Fibroblast of lung (primary cell): ENCODE data around the gene RAB11FIP5.

Experiments
- EZH2 ChIP-seq: IDR thresholded peaks from 2 replicates; pipeline ENCODE4 v1.5.1; 2012; ENCODE audit warnings: low read length, control low read depth, mild to moderate bottlenecking; ENCODE audit errors: missing control alignments
- TF ChIP-seq, protein P1 (sequence below), 2 donors: IDR thresholded peaks in 1 of 2; conservative IDR thresholded peaks in 1 of 2; 1 replicate in 1 of 2; 2 replicates in 1 of 2; pipeline ENCODE4 v1.5.1; 2011 to 2012; ENCODE audit warnings: low read length in 2 of 2, control low read depth in 1 of 2, inconsistent platforms in 1 of 2, low read depth in 1 of 2, mild to moderate bottlenecking in 1 of 2

- TF ChIP-seq, protein P1, sequence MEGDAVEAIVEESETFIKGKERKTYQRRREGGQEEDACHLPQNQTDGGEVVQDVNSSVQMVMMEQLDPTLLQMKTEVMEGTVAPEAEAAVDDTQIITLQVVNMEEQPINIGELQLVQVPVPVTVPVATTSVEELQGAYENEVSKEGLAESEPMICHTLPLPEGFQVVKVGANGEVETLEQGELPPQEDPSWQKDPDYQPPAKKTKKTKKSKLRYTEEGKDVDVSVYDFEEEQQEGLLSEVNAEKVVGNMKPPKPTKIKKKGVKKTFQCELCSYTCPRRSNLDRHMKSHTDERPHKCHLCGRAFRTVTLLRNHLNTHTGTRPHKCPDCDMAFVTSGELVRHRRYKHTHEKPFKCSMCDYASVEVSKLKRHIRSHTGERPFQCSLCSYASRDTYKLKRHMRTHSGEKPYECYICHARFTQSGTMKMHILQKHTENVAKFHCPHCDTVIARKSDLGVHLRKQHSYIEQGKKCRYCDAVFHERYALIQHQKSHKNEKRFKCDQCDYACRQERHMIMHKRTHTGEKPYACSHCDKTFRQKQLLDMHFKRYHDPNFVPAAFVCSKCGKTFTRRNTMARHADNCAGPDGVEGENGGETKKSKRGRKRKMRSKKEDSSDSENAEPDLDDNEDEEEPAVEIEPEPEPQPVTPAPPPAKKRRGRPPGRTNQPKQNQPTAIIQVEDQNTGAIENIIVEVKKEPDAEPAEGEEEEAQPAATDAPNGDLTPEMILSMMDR (conservative IDR thresholded peaks at IDR 0.05 in 1 of 2, IDR thresholded peaks at IDR 0.05 in 1 of 2; ENCODE audit: low read depth in 1 of 2, low read length in 2 of 2): no peak
- no peak for TF ChIP-seq EZH2
Measured at GRCh38 chr2:73112026-73112912, 479 bp downstream of the RAB11FIP5 start.
